NT2/D1 (cell line): ENCODE measurements around the gene DUSP16.

Experiments
- DNase-seq: peaks from one replicate; pipeline ENCODE4 v3.0.0-alpha.2; 2011; ENCODE audit warnings: low read depth, low spot score
- H3K27me3 ChIP-seq: 2 replicates; pipeline ENCODE4 v1.6.0; 2011; ENCODE audit warnings: mild to moderate bottlenecking; ENCODE audit not compliant: insufficient read length, insufficient read depth
- H3K36me3 ChIP-seq: 2 replicates; pipeline ENCODE4 v1.6.1; 2011; ENCODE audit warnings: mild to moderate bottlenecking, low read length, mixed read lengths; ENCODE audit not compliant: insufficient read depth, insufficient read length
- H3K4me1 ChIP-seq: 2 replicates; pipeline ENCODE4 v1.5.1; 2011; ENCODE audit not compliant: insufficient read depth, insufficient read length
- H3K4me3 ChIP-seq: 2 replicates; pipeline ENCODE4 v1.5.1; 2011; ENCODE audit warnings: low read depth; ENCODE audit not compliant: insufficient read length
- H3K9ac ChIP-seq: 2 replicates; pipeline ENCODE4 v1.6.0; 2011; ENCODE audit warnings: low read depth; ENCODE audit not compliant: insufficient read length
- H3K9me3 ChIP-seq: 2 replicates; pipeline ENCODE4 v1.5.1; 2011; ENCODE audit warnings: mild to moderate bottlenecking, low read length; ENCODE audit not compliant: insufficient read depth
- SUZ12 ChIP-seq: IDR thresholded peaks from 2 replicates; pipeline ENCODE4 v1.6.1; 2011; ENCODE audit not compliant: insufficient read length, insufficient read depth; ENCODE audit errors: extremely low read depth
- YY1 ChIP-seq: IDR thresholded peaks from 2 replicates; pipeline ENCODE4 v1.6.1; 2011; ENCODE audit not compliant: insufficient read length, insufficient read depth
- ZNF274 ChIP-seq: IDR thresholded peaks from 2 replicates; pipeline ENCODE4 v1.6.1; 2011; ENCODE audit warnings: mild to moderate bottlenecking, low read depth, low read length

DUSP16 gene

DNA sequence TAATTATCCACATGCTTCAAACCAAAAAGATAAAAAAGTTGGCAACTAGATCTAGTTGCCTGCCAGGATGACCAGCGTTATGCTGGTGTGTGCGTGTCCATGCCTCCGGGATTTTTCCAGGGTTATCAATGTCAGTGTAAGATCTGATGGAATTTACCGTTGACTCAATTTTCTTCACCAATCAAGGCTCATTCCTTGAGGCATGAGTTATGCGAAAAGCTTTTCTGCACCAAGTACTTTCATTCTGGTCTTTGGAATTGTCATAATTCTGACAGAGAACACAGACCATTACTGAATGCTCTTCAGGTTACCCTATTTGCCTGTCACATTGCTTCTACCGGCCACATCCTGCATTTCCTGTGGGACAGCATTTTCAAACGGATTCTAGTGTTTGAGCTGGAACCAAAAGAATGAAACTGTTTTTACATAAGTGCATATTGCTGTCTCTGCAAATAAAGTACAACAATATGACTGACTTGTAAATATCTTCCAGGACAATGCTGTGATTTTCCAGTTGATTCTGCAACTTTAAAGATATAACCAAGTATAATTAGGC is 91.8 kb downstream of the DUSP16 start:
- no peak overlapping the region for H3K9ac ChIP-seq
- no peaks in the 10 kb centered on the region; the same call in 1 of the 2 replicates for H3K9me3 ChIP-seq
- no peaks in the 10 kb centered on the region for H3K4me1 ChIP-seq
- no peak overlapping the region for H3K4me3 ChIP-seq
- peaks cover 26% of the 10 kb centered on the region for H3K36me3 ChIP-seq
- H3K27me3 ChIP-seq: no peaks in the 10 kb centered on the region
- DNase-seq: no peak
- TF ChIP-seq YY1 (no peak), SUZ12 (no peak), ZNF274 (no peak)

DNA sequence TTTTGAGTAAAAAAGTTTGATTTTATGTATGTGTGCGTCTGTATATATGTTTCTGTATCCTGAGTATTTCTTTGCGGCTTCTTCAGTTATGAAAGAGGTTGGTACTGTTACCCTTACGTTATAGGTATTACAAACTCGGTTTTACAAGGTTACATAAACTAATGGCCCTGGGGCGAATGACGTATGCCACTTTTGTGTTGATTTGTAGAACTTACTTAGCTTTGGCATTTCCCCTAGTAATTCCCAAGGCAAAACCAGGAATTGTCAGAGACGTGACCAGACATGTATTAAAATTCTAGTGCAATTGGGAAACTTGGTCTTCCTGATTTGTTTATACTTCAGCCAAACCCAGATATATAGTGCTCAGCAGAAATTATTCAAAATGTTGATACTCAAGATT is 93.3 kb downstream of the DUSP16 start:
- no peaks in the 10 kb centered on the region; the same call in 1 of the 2 replicates for H3K9me3 ChIP-seq
- no peaks in the 10 kb centered on the region for H3K4me1 ChIP-seq
- no peak overlapping the region for H3K9ac ChIP-seq
- no peak overlapping the region for H3K4me3 ChIP-seq
- H3K36me3 ChIP-seq: peaks cover 12% of the 10 kb centered on the region
- H3K27me3 ChIP-seq: no peaks in the 10 kb centered on the region
- no peak for TF ChIP-seq YY1
- DNase-seq: no peak

DNA sequence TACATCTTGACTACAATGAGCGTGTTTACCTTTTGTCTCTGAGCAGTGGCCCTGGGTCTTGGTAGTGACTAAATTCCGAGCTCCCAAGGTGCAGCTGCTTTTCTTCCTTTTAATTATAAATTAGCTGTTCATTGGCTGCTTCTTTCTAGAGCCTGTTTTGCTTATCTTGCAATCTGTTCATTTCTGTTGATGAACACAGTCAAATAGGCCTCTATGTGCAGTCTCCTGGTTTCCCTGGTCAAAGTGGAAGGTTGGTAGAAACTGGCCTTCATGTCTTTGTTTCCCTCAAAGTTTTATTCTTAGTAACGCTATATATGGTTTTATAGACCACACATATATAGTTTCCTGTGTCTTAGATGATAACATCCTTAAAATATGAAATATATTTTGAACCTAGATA is 94.1 kb downstream of the DUSP16 start:
- Histone ChIP-seq H3K27me3 (no peaks in the 10 kb centered on the region), H3K36me3 (peaks cover 4% of the 10 kb centered on the region), H3K4me1 (no peaks in the 10 kb centered on the region), H3K4me3 (no peak overlapping the region), H3K9me3 (no peaks in the 10 kb centered on the region; the same call in 1 of the 2 replicates), H3K9ac (no peak overlapping the region)
- TF ChIP-seq YY1: no peak
- no peak for TF ChIP-seq ZNF274
- DNase-seq: no peak

DNA sequence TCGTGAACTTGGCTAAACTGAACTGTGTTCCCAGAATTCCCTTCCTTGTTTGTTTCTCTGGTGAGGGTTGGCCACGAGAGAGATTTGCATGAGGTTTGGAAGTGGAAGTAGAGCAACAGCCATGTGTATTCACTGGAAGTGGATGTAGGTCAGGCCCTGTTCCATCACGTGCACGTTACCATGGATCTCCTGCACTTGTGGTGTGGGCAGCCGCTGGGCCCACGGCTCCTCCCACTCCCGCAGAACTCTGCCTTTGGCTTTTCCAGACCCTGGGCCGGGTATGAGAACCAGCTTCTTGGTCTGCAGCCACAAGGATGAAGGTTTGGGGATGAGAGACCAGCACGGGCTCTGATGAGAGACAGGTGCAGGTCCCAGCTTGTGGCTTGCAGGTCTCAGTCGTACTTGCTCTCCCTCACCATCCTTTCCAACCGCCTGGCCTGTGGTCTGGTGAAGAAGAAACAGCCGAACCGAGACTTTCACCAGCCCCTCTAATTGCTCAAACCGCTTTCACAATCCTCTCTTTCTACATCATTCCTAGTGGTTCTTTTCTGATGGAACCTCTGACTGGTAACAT is 94.9 kb downstream of the DUSP16 start:
- DNase-seq: no peak
- no peaks in the 10 kb centered on the region; the same call in 1 of the 2 replicates for H3K9me3 ChIP-seq
- TF ChIP-seq ZNF274 (no peak), YY1 (no peak), SUZ12 (no peak)

DNA sequence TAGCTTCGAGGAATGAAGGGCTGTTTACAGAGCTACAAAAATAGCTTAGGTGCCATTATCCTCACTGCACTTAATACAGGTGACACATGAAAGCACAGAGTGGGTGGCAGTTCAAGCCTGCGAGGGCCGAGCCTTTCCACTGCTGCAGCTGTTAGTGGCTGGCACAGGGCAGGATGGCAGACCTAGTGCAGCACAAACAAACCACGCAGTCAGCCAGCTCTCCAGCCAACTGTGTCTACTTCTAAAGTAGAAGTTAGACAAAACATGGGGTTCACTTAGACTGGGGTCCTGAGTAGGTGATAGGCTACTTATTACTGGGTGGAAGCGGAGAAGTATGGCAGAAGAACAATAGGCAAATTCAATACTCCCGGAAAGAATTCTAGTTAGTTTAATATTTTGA is 95.4 kb downstream of the DUSP16 start:
- no peak for DNase-seq
- no peak for TF ChIP-seq SUZ12
- no peak for TF ChIP-seq YY1
- no peak for TF ChIP-seq ZNF274

More for the DNA sequence above, 94.9 kb downstream of the DUSP16 start:
- Histone ChIP-seq H3K4me3 (no peak overlapping the region), H3K27me3 (no peaks in the 10 kb centered on the region), H3K9ac (no peak overlapping the region), H3K36me3 (peaks cover 2% of the 10 kb centered on the region), H3K4me1 (no peaks in the 10 kb centered on the region)

DNA sequence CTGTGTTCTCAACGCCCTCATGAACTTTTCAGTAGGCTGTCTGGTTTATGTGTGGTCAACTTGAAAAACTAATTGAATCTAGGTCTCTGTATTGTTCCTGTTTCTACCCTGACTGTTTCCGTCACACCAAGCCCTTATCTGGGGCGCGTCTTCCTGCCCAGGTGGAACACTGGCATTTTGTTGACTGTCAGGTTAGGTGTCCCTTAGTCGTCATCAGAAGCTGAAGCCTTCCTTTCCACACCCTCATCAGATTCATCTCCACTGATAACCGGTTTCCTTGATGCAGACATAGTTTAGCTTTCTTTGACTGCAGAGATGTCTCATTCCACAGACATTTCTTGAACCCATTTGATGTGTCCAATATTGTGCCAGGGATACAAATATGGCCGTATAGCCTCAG is 96.5 kb downstream of the DUSP16 start:
- no peak for DNase-seq
- H3K9me3 ChIP-seq: no peaks in the 10 kb centered on the region
- no peaks in the 10 kb centered on the region for H3K4me1 ChIP-seq
- peaks cover 2% of the 10 kb centered on the region for H3K36me3 ChIP-seq
- no peak overlapping the region for H3K9ac ChIP-seq
- no peak overlapping the region for H3K4me3 ChIP-seq
- TF ChIP-seq YY1: no peak
- TF ChIP-seq SUZ12: no peak
- TF ChIP-seq ZNF274: no peak
- H3K27me3 ChIP-seq: no peaks in the 10 kb centered on the region

More for the DNA sequence above, 95.4 kb downstream of the DUSP16 start:
- no peak overlapping the region for H3K9ac ChIP-seq
- H3K27me3 ChIP-seq: no peaks in the 10 kb centered on the region
- H3K36me3 ChIP-seq: peaks cover 2% of the 10 kb centered on the region
- no peaks in the 10 kb centered on the region for H3K4me1 ChIP-seq
- H3K4me3 ChIP-seq: no peak overlapping the region
- H3K9me3 ChIP-seq: no peaks in the 10 kb centered on the region; the same call in 1 of the 2 replicates

DNA sequence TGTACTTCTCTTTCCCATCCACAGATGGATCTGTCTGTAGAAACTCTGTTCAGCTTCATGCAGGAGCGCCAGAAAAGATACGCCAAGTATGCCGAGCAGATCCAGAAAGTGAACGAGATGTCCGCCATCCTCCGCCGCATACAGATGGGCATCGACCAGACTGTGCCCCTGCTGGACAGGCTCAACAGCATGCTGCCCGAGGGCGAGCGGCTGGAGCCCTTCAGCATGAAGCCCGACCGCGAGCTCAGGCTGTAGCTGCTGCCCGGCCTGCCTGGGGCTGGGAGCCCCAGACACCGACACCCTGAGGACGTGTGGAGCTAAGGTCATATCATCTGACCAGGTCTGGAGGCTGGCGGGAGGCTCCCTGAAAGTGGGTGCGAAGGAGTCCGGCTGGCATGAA is 97.1 kb downstream of the DUSP16 start:
- no peak for TF ChIP-seq YY1
- TF ChIP-seq SUZ12: no peak
- TF ChIP-seq ZNF274: no peak
- Histone ChIP-seq H3K27me3 (no peaks in the 10 kb centered on the region), H3K9ac (no peak overlapping the region), H3K4me3 (no peak overlapping the region), H3K9me3 (no peaks in the 10 kb centered on the region), H3K4me1 (no peaks in the 10 kb centered on the region), H3K36me3 (peaks cover 2% of the 10 kb centered on the region)
- DNase-seq: no peak
